Body of pancreas (tissue), 4 donors: ENCODE measurements around the gene PERM1. TPM values are rescaled to one million over a fixed set of nuclear protein-coding genes. Genes with fewer than 3 reads are reported as not detected.

Experiments
- ATAC-seq: fragments of 150-250 bp; one replicate; pipeline ENCODE4 v1.9.1; 2016
- DNase-seq, 4 donors: peaks; one replicate each; pipeline ENCODE4 v3.0.0-alpha.2; 2019
- H3K27ac ChIP-seq, 4 donors: fragments of 200-600 bp; sonication (generic); 1 replicate in 3 of 4; 2 replicates in 1 of 4; pipeline versions ENCODE4 v1.5.1 to v1.6.1; 2016 to 2019; ENCODE audit warnings: mild to moderate bottlenecking in 1 of 4, mixed read lengths in 1 of 4, moderate library complexity in 1 of 4
- H3K27me3 ChIP-seq, 2 donors: fragments of 200-600 bp; sonication (generic); one replicate each; pipeline ENCODE4 v1.6.0; 2016; ENCODE audit warnings: mild to moderate bottlenecking in 1 of 2
- H3K36me3 ChIP-seq, 2 donors: fragments of 200-600 bp; sonication (generic); replicated peaks in 1 of 2; 2 replicates each; pipeline ENCODE4 v1.5.1; 2016; ENCODE audit warnings: low read depth in 2 of 2; ENCODE audit not compliant: insufficient read depth in 1 of 2
- H3K4me1 ChIP-seq: fragments of 200-600 bp; sonication (generic); one replicate; pipeline ENCODE4 v1.6.0; 2016
- H3K4me3 ChIP-seq, 2 donors: fragments of 200-600 bp; sonication (generic); 1 replicate in 1 of 2; 2 replicates in 1 of 2; pipeline ENCODE4 v1.5.1; 2016 to 2019
- H3K9me3 ChIP-seq, 3 donors: fragments of 200-600 bp; sonication (generic); 1 replicate in 2 of 3; 2 replicates in 1 of 3; pipeline ENCODE4 v1.5.1; 2016
- POLR2A ChIP-seq, 3 donors: fragments of 450-650 bp; IDR thresholded peaks; one replicate each; pipeline ENCODE4 v1.6.1; 2016; ENCODE audit warnings: antibody characterized with exemption in 3 of 3, mild to moderate bottlenecking in 2 of 3
- WGBS, 2 donors: methylation state at CpG; one replicate each; pipeline ENCODE4 v1.1.5; 2017; 5-methylcytosine and 5-hydroxymethylcytosine counted together
- intact Hi-C: fragments of 100-400 bp; cut with DNase I; formaldehyde crosslinking; loops from one replicate; pipeline ENCODE4 v1.15.1; 2023
- total RNA-seq, 2 donors: library from RNA; depleted of rRNA; stranded (reverse); fragments of >200 nt; gene quantifications; one replicate each; pipeline ENCODE4 v1.1.0, GENCODE V29; 2016
- TF ChIP-seq, protein P1 (sequence below), 7 experiments: fragments of 450-650 bp in 4 of 7; fragments of 200-600 bp in 3 of 7; sonication (generic) in 3 of 7; IDR thresholded peaks; one replicate each; pipeline ENCODE4 v1.5.1; 2016 to 2019; ENCODE audit warnings: antibody characterized with exemption in 7 of 7

PERM1 gene
- total RNA-seq, 2 donors from 2014 or later = not detected

DNA sequence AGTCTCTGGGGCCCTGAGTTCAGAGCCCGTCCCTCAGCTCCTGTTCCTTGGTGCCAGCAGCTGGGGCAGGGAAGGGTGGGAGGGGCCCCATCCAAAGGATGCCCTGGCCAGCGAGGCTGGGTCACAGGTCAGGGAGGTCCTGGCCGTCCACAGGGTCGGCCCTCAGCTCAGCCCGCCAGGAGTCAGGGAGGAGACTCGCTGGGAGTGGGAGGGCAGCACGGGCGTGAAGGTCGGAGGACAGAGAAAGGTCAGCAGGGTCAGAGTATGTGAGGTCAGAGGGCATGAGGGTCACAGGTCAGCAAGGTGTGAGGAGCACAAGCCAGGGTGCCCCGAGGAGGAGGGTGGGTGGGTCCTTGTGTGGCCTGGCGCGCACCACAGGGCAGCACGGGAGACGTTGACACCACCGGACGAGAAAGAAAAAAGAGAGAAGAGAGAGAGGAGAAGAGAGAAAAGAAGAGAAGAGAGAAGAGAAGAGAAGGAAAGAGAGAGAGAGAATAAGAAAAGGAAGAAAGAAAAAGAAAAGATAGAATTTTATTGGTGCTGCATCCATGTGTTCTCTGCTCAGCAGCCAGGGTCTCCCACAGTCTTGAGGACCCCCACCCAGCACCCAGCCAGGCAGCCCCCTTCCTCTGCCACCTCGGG, 7.1 kb downstream of the PERM1 start:
- WGBS, 2 donors = 60 to 63% methylated on average over 16 to 17 of the region's 17 CpGs
- DNase-seq (no peak), ATAC-seq (no peak)
- intact Hi-C loops = no loop called here
- Histone ChIP-seq H3K36me3 (no peaks in the 10 kb centered on the region), H3K4me3 (no peak overlapping the region), H3K9me3 (no peaks in the 10 kb centered on the region), H3K27ac (no peak overlapping the region), H3K27me3 (peaks cover 0 to 6% of the 10 kb centered on the region in 2 donors), H3K4me1 (peaks cover 10% of the 10 kb centered on the region)
- TF ChIP-seq, protein P1, sequence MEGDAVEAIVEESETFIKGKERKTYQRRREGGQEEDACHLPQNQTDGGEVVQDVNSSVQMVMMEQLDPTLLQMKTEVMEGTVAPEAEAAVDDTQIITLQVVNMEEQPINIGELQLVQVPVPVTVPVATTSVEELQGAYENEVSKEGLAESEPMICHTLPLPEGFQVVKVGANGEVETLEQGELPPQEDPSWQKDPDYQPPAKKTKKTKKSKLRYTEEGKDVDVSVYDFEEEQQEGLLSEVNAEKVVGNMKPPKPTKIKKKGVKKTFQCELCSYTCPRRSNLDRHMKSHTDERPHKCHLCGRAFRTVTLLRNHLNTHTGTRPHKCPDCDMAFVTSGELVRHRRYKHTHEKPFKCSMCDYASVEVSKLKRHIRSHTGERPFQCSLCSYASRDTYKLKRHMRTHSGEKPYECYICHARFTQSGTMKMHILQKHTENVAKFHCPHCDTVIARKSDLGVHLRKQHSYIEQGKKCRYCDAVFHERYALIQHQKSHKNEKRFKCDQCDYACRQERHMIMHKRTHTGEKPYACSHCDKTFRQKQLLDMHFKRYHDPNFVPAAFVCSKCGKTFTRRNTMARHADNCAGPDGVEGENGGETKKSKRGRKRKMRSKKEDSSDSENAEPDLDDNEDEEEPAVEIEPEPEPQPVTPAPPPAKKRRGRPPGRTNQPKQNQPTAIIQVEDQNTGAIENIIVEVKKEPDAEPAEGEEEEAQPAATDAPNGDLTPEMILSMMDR (IDR thresholded peaks at IDR 0.05) = no peak
- no peak for TF ChIP-seq POLR2A (IDR thresholded peaks at IDR 0.05)

DNA sequence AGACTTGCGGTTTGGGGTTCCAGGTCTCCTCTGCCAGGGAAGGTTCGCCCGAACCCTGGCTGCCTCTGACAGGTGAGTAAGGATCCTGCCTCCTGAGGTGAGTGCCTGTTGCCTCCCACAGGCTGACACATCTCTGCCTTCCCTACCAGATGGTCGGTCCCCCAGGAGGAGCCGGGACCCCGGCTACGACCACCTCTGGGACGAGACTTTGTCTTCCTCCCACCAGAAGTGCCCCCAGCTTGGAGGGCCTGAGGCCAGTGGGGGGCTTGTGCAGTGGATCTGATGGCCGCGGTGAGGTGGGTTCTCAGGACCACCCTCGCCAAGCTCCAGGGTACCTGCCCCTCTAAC, 7.6 kb downstream of the PERM1 start:
- Histone ChIP-seq H3K27me3 (peaks cover 0 to 6% of the 10 kb centered on the region in 2 donors), H3K4me1 (peaks cover 10% of the 10 kb centered on the region), H3K27ac (no peak overlapping the region), H3K9me3 (no peaks in the 10 kb centered on the region), H3K36me3 (no peaks in the 10 kb centered on the region), H3K4me3 (no peak overlapping the region)
- TF ChIP-seq, protein P1 (IDR thresholded peaks at IDR 0.05) = no peak
- WGBS, 2 donors = 69 to 81% methylated on average over 8 to 11 of the region's 11 CpGs
- ATAC-seq (no peak), DNase-seq (no peak)
- intact Hi-C loops = no loop called here

DNA sequence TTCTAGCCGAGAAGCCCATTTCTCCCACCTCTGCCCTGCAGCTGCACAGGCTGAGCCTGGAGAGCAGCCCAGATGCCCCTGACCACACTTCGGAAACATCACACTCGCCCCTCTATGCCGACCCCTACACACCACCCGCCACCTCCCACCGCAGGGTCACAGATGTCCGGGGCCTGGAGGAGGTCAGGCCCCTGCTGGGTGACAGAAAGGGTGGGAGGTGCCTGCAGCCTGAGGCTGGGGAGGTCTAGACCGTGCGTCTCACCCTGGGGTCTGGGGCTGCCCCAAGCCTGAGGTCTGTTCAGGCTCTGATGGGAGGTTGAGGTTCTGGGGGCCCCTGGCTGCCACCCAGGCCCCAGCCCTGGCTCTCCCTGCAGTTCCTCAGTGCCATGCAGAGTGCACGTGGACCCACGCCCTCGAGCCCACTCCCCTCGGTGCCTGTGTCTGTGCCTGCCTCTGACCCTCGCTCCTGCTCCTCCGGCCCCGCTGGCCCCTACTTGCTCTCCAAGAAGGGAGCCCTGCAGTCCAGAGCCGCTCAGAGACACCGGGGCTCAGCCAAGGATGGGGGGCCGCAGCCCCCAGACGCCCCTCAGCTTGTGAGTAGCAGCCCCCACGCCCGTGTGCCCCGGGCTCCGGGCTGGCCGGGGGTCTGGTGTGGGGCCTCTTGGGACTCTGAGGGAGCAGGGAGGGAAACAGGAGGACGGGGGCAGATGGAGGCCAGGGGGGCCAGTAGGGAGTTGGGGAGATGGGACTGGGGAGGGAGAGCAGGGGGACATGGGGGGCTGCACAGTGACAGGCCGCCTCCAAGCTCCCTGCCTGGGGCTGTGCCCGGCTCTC, 8.2 kb downstream of the PERM1 start:
- DNase-seq = no peak

DNA sequence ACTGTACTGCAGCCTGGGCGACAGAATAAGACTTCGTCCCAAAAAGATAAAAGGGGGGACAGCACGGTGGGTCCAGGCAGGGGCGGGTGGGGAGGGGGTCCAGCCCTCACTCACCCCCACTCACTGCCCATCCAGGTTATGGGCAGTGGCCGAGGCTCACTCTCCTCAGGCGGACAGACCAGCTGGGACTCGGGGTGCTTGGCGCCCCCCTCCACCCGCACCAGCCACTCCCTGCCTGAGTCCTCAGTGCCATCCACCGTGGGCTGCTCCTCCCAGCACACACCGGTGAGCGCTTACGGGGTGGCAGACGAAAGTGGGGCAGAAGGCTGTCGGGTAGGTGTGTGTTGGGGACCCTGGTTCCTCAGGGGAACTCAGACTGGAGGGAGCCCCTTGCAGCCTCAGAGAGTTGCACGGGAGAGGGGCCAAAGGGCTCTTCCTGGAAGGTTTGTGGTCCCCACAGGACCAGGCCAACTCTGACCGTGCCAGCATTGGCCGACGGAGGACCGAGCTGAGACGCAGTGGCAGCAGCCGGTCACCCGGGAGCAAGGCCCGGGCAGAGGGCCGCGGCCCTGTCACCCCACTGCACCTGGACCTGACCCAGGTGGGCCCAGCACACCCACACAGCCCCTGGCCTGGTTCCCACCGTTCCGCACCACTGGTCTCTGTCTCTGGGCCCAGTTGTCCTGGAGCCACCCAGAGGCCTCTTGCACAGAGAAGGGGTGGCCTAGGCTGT, 9.0 kb downstream of the PERM1 start:
- H3K9me3 ChIP-seq = no peaks in the 10 kb centered on the region
- H3K36me3 ChIP-seq = no peaks in the 10 kb centered on the region
- DNase-seq (no peak), ATAC-seq (no peak)
- intact Hi-C loops = no loop called here
- no peak overlapping the region for H3K27ac ChIP-seq
- WGBS, 2 donors = 69 to 72% methylated on average over 5 to 24 of the region's 28 CpGs
- H3K4me1 ChIP-seq = peaks cover 11% of the 10 kb centered on the region
- H3K27me3 ChIP-seq = peaks cover 0 to 6% of the 10 kb centered on the region in 2 donors
- H3K4me3 ChIP-seq = no peak overlapping the region
- TF ChIP-seq, protein P1 (IDR thresholded peaks at IDR 0.05) = no peak
- TF ChIP-seq POLR2A (IDR thresholded peaks at IDR 0.05) = no peak

More for the DNA sequence above, 8.2 kb downstream of the PERM1 start:
- TF ChIP-seq POLR2A (IDR thresholded peaks at IDR 0.05) = no peak
- TF ChIP-seq, protein P1 (IDR thresholded peaks at IDR 0.05) = no peak
- H3K27me3 ChIP-seq = peaks cover 0 to 6% of the 10 kb centered on the region in 2 donors
- H3K36me3 ChIP-seq = no peaks in the 10 kb centered on the region
- no peak overlapping the region for H3K4me3 ChIP-seq
- no peak overlapping the region for H3K27ac ChIP-seq
- ATAC-seq = no peak
- intact Hi-C loops = no loop called here
- peaks cover 10% of the 10 kb centered on the region for H3K4me1 ChIP-seq
- 68 to 69% methylated on average over 13 to 28 of the region's 28 CpGs for WGBS, 2 donors
- H3K9me3 ChIP-seq = no peaks in the 10 kb centered on the region
